Panc1 (cell line): Measurements from ENCODE around the gene RABGAP1. TPM values are rescaled to one million over a fixed set of nuclear protein-coding genes. Genes with fewer than 3 reads are reported as not detected.

Experiments used
- ATAC-seq: fragments of 200-7000 bp; cut with Tn5 transposase; 2 replicates; pipeline ENCODE4 v1.9.1; 2020; ENCODE audit warnings: mild to moderate bottlenecking, moderate library complexity
- BruUV-seq: library from RNA; stranded (reverse); fragments of 400-500 nt; replicated peaks from 2 replicates; lab custom pipeline; 2021; lab: Mats Ljungman, UMichigan
- CTCF ChIA-PET: fragments of 300-600 bp; sonication (Branson Sonifier 250); formaldehyde crosslinking; loops from one replicate; lab custom pipeline; 2022; ENCODE audit warnings: antibody characterized with exemption; lab: Charles Lee
- POLR2A ChIA-PET: fragments of 300-600 bp; sonication (Branson Sonifier 250); formaldehyde crosslinking; loops from one replicate; lab custom pipeline; 2022; ENCODE audit warnings: antibody characterized with exemption; lab: Charles Lee
- DNase-seq: peaks from one replicate; pipeline ENCODE4 v3.0.0-alpha.2; 2010; ENCODE audit warnings: low read depth, low spot score
- H3K27ac ChIP-seq: 2 replicates; pipeline ENCODE4 v1.5.1; 2011; ENCODE audit warnings: mild to moderate bottlenecking, low read length, inconsistent platforms
- H3K27me3 ChIP-seq: fragments of 200-500 bp; sonication (Bioruptor generic); 2 replicates; pipeline ENCODE4 v1.6.0; 2014; ENCODE audit warnings: low read length, inconsistent platforms; ENCODE audit not compliant: control insufficient read depth, insufficient read depth
- H3K36me3 ChIP-seq: fragments of 200-500 bp; sonication (Bioruptor generic); 2 replicates; pipeline ENCODE4 v1.5.1; 2014; ENCODE audit warnings: inconsistent platforms, mild to moderate bottlenecking, low read length, moderate library complexity; ENCODE audit not compliant: control insufficient read depth, insufficient read depth
- H3K4me1 ChIP-seq: 2 replicates; pipeline ENCODE4 v1.5.1; 2011; ENCODE audit warnings: inconsistent platforms, mild to moderate bottlenecking, low read length, moderate library complexity; ENCODE audit not compliant: control insufficient read depth, insufficient read depth
- H3K4me3 ChIP-seq, 2 experiments: 2 replicates each; pipeline ENCODE4 v1.5.1; 2011 to 2012; ENCODE audit warnings: low read depth in 2 of 2, low read length in 2 of 2, mild to moderate bottlenecking in 2 of 2, inconsistent platforms in 1 of 2, moderate library complexity in 1 of 2
- H3K9me3 ChIP-seq: fragments of 200-500 bp; sonication (Bioruptor generic); 2 replicates; pipeline ENCODE4 v1.5.1; 2014; ENCODE audit warnings: low read depth, mild to moderate bottlenecking, inconsistent platforms, low read length, moderate library complexity; ENCODE audit not compliant: control insufficient read depth, insufficient read depth
- POLR2AphosphoS5 ChIP-seq: IDR thresholded peaks from 2 replicates; pipeline ENCODE4 v1.6.1; 2012; ENCODE audit warnings: mild to moderate bottlenecking, low read depth, low read length, moderate library complexity
- SIN3A ChIP-seq: IDR thresholded peaks from 2 replicates; pipeline ENCODE4 v1.6.1; 2012; ENCODE audit warnings: low read depth, mild to moderate bottlenecking, low read length, moderate library complexity, borderline replicate concordance; ENCODE audit not compliant: insufficient read depth
- TCF7L2 ChIP-seq: IDR thresholded peaks from 2 replicates; pipeline ENCODE4 v1.6.1; 2011; ENCODE audit warnings: mild to moderate bottlenecking, low read depth, low read length, inconsistent platforms
- in situ Hi-C: cut with HindIII; loops from 2 replicates; pipeline ENCODE4 v1.10.0; 2016; ENCODE audit warnings: low sequenced_read_pairs, low pct_unique_long_range_greater_than_20kb
- intact Hi-C: fragments of 100-400 bp; cut with micrococcal nuclease; formaldehyde crosslinking; loops from one replicate; pipeline ENCODE4 v1.10.0; 2022; ENCODE audit not compliant: unreplicated experiment
- total RNA-seq: library from RNA; stranded (reverse); gene quantifications from one replicate; pipeline ENCODE4 v1.2.1, GENCODE V29; 2021; ENCODE audit not compliant: unreplicated experiment
- TF ChIP-seq, protein P1 (sequence below), 2 experiments: IDR thresholded peaks; 2 replicates each; pipeline ENCODE4 v1.6.1; 2011 to 2012; ENCODE audit warnings: low read depth in 2 of 2, control low read depth in 1 of 2, low read length in 1 of 2, mild to moderate bottlenecking in 1 of 2, moderate library complexity in 1 of 2; ENCODE audit not compliant: insufficient read depth in 1 of 2
- TF ChIP-seq, protein P2 (sequence below): fragments of 450-650 bp; IDR thresholded peaks from 2 replicates; pipeline ENCODE4 v1.5.1; 2017; ENCODE audit warnings: mild to moderate bottlenecking

RABGAP1 gene
- total RNA-seq, 1 experiment from 2014 or later, result 41.4 TPM

DNA sequence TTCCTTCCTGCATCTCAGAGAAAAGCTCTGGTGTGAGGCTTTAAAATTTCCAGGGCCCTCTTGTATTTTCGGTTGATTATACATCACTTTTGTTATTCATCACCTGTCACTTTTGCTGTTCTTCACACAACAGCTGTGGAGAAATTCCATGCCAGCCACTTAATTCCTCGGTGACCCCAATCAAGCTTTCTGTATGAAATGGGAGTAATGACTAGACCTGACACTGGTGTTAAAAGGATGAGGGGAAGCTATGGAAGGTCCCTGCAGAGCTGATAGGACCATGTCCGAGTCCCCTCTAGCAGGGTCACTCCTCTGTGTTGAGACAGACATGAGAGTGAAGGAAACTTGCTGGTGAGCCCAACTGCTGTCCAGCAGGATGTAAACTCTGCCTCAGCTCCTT is 152.3 kb downstream of the RABGAP1 start:
- Histone ChIP-seq H3K9me3 (no peaks in the 10 kb centered on the region), H3K4me1 (no peaks in the 10 kb centered on the region), H3K36me3 (peaks cover 3% of the 10 kb centered on the region), H3K27me3 (no peaks in the 10 kb centered on the region), H3K4me3 (no peak overlapping the region), H3K27ac (no peak overlapping the region)
- no peak for TF ChIP-seq TCF7L2
- TF ChIP-seq SIN3A, result no peak
- TF ChIP-seq, protein P1, sequence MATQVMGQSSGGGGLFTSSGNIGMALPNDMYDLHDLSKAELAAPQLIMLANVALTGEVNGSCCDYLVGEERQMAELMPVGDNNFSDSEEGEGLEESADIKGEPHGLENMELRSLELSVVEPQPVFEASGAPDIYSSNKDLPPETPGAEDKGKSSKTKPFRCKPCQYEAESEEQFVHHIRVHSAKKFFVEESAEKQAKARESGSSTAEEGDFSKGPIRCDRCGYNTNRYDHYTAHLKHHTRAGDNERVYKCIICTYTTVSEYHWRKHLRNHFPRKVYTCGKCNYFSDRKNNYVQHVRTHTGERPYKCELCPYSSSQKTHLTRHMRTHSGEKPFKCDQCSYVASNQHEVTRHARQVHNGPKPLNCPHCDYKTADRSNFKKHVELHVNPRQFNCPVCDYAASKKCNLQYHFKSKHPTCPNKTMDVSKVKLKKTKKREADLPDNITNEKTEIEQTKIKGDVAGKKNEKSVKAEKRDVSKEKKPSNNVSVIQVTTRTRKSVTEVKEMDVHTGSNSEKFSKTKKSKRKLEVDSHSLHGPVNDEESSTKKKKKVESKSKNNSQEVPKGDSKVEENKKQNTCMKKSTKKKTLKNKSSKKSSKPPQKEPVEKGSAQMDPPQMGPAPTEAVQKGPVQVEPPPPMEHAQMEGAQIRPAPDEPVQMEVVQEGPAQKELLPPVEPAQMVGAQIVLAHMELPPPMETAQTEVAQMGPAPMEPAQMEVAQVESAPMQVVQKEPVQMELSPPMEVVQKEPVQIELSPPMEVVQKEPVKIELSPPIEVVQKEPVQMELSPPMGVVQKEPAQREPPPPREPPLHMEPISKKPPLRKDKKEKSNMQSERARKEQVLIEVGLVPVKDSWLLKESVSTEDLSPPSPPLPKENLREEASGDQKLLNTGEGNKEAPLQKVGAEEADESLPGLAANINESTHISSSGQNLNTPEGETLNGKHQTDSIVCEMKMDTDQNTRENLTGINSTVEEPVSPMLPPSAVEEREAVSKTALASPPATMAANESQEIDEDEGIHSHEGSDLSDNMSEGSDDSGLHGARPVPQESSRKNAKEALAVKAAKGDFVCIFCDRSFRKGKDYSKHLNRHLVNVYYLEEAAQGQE (IDR thresholded peaks at IDR 0.05; ENCODE audit: insufficient read depth in 1 of 2, low read depth in 2 of 2, low read length in 1 of 2), result no peak
- TF ChIP-seq POLR2AphosphoS5, result no peak
- TF ChIP-seq, protein P2, sequence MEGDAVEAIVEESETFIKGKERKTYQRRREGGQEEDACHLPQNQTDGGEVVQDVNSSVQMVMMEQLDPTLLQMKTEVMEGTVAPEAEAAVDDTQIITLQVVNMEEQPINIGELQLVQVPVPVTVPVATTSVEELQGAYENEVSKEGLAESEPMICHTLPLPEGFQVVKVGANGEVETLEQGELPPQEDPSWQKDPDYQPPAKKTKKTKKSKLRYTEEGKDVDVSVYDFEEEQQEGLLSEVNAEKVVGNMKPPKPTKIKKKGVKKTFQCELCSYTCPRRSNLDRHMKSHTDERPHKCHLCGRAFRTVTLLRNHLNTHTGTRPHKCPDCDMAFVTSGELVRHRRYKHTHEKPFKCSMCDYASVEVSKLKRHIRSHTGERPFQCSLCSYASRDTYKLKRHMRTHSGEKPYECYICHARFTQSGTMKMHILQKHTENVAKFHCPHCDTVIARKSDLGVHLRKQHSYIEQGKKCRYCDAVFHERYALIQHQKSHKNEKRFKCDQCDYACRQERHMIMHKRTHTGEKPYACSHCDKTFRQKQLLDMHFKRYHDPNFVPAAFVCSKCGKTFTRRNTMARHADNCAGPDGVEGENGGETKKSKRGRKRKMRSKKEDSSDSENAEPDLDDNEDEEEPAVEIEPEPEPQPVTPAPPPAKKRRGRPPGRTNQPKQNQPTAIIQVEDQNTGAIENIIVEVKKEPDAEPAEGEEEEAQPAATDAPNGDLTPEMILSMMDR, result no peak
- in situ Hi-C loops, result no loop called here
- BruUV-seq, result no TSS peak
- CTCF ChIA-PET, result interaction anchor here (0.6 kb wide), 1 partner anchor 9 kb away, joined by 3 read pairs; no protein-coding TSS in a partner anchor
- ATAC-seq (no peak), DNase-seq (no peak)
- POLR2A ChIA-PET, result no interaction called here
- intact Hi-C loops, result no loop called here

DNA sequence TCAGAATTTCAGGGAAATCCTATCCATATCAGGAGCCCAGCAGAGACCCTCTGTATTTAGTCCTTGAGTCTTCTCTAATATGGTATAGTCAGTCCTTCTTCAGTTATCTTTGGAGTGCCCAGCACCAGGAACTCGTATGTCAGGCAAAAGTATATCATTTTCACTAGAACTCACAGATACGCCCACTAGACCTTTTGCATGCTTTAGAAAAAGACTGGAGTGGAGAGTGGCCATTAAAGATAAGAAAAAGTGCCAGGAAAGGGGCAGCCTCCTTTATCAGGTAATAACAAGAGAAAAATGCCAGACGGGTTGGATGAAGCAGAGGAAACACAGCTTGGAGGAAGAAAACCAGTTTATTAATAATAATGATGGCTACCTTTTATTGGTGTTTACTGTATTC is 156.2 kb downstream of the RABGAP1 start:
- BruUV-seq, result no TSS peak
- Histone ChIP-seq H3K4me1 (no peaks in the 10 kb centered on the region), H3K4me3 (no peak overlapping the region), H3K36me3 (peaks cover 6% of the 10 kb centered on the region), H3K27me3 (no peaks in the 10 kb centered on the region), H3K27ac (no peak overlapping the region), H3K9me3 (no peaks in the 10 kb centered on the region)
- DNase-seq (no peak), ATAC-seq (no peak)
- no peak for TF ChIP-seq SIN3A
- no peak for TF ChIP-seq TCF7L2
- no peak for TF ChIP-seq POLR2AphosphoS5
- TF ChIP-seq, protein P1 (IDR thresholded peaks at IDR 0.05; ENCODE audit: insufficient read depth in 1 of 2, low read depth in 2 of 2, low read length in 1 of 2), result no peak
- TF ChIP-seq, protein P2, result no peak
- POLR2A ChIA-PET, result no interaction called here
- in situ Hi-C loops, result no loop called here
- intact Hi-C loops, result no loop called here
- CTCF ChIA-PET, result no interaction called here
